ENCODE measurements around the gene PHC3. TPM values are rescaled to one million over a fixed set of nuclear protein-coding genes. Genes with fewer than 3 reads are reported as not detected.

PHC3 gene
- total and polyA plus RNA-seq, 2 of the 13 experiments (the other 11 are each of a cell fraction or from before 2014, with no cell fraction given): 24.1 to 49.0 TPM

DNA sequence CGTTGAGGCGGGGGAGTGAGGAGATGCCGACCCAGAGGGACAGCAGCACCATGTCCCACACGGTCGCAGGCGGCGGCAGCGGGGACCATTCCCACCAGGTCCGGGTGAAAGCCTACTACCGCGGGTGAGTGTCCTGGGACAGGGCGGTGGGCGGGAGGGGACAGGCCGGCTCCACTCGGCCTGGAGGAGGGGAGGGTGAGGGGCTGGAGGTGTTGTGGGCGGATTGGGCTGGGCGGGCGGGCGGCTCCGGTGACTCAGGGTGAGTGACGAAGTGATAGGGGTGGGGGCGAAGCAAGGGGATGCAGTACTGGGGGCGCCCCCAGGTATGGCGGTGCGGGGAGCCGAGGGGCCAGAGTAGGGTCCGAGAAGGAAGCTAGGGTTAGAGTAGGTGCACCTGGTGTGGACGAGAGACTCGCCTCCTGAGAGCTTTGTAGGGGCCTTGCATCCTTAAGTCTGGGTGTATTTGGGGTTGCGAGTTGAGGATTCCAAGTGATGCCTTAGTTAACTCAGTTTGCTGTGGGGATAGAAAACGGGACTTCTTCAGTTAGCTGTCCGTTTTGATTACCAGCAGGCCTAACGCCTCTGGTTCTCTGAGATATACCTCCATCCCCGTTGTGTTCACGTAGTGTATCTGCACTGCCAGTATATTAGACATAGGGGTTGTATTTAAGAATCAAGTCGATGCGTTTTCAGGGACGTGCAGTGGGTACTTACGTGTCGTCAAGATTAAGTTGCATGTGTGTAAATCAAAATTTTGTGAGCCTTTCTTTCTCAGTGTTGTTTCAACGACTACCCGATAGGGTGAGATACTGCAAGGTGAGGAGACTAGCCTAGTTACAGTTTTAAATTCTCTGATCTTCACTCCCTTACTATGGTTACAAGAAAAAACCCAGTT, 41.4 kb upstream of the PHC3 start:
- Histone ChIP-seq H4K20me1 (ENCODE audit: insufficient read depth, low read length) (no peaks in the 10 kb centered on the region), H3K9me3 (ENCODE audit: low read length) (no peaks in the 10 kb centered on the region), H3K9ac (ENCODE audit: insufficient read depth, low read depth, low read length) (peak overlapping the region; percentile 95), H3K4me1 (ENCODE audit: insufficient read depth, low read length) (peaks cover 40% of the 10 kb centered on the region), H3K79me2 (ENCODE audit: insufficient read depth, low read length) (peaks cover 44% of the 10 kb centered on the region), H2AFZ (ENCODE audit: low read length) (peak overlapping the region; percentile 70), H3K27me3 (ENCODE audit: control insufficient read depth in 1 of 2, insufficient read depth in 2 of 2, low read length in 2 of 2) (no peaks in the 10 kb centered on the region; a peak in 1 of 5 replicates), H3K4me2 (ENCODE audit: low read depth, low read length) (peak overlapping the region; percentile 80), H3K36me3 (replicated peaks in 1 of 2; ENCODE audit: control insufficient read depth in 1 of 2, insufficient read depth in 2 of 2, low read length in 2 of 2) (no peaks in the 10 kb centered on the region), H3K27ac (ENCODE audit: extremely low read length, insufficient read depth, low read length) (peak overlapping the region; percentile 88), H3K4me3 (replicated peaks in 1 of 3; ENCODE audit: insufficient read depth in 1 of 3, low read depth in 2 of 3, low read length in 3 of 3) (peak overlapping the region; percentile 80 to 96 (median 94))
- WGBS (ENCODE audit: low lambda C conversion rate): 3% methylated on average over 32 of the region's 42 CpGs
- peak; percentile 72 for FAIRE-seq
- DNase-seq (ENCODE audit: low spot score): peak; percentile 12
- ChIA-PET CTCF (ENCODE audit: low intra/inter-chr PET ratio, low total read pairs) (no interaction called here), POLR2A (interaction anchor here (0.7 to 2.0 kb wide), 5 partner anchors 19 to 144 kb away, joined by 3 to 7 read pairs (median 3); partner anchors contain the start of gene PHC3)
- ATAC-seq: peak; percentile 79
- in situ Hi-C loops (cut with HindIII; ENCODE audit: extremely low pct_ligation_motif_present, low pct_unique_long_range_greater_than_20kb) (no loop called here), intact Hi-C loops (cut with micrococcal nuclease; ENCODE audit: unreplicated experiment) (loop anchor here (2.0 kb wide), 1 partner anchor 42 kb away; the partner anchor contains the start of gene PHC3)
- TSS peak; percentile 60 for BruUV-seq (replicated peaks)
- TF ChIP-seq, protein P1, sequence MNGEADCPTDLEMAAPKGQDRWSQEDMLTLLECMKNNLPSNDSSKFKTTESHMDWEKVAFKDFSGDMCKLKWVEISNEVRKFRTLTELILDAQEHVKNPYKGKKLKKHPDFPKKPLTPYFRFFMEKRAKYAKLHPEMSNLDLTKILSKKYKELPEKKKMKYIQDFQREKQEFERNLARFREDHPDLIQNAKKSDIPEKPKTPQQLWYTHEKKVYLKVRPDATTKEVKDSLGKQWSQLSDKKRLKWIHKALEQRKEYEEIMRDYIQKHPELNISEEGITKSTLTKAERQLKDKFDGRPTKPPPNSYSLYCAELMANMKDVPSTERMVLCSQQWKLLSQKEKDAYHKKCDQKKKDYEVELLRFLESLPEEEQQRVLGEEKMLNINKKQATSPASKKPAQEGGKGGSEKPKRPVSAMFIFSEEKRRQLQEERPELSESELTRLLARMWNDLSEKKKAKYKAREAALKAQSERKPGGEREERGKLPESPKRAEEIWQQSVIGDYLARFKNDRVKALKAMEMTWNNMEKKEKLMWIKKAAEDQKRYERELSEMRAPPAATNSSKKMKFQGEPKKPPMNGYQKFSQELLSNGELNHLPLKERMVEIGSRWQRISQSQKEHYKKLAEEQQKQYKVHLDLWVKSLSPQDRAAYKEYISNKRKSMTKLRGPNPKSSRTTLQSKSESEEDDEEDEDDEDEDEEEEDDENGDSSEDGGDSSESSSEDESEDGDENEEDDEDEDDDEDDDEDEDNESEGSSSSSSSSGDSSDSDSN (CRISPR knock-in tag; IDR thresholded peaks at IDR 0.05): peak; percentile 67
- TF ChIP-seq, protein P2, sequence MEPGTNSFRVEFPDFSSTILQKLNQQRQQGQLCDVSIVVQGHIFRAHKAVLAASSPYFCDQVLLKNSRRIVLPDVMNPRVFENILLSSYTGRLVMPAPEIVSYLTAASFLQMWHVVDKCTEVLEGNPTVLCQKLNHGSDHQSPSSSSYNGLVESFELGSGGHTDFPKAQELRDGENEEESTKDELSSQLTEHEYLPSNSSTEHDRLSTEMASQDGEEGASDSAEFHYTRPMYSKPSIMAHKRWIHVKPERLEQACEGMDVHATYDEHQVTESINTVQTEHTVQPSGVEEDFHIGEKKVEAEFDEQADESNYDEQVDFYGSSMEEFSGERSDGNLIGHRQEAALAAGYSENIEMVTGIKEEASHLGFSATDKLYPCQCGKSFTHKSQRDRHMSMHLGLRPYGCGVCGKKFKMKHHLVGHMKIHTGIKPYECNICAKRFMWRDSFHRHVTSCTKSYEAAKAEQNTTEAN (CRISPR knock-in tag; conservative IDR thresholded peaks at IDR 0.05): 0 out of 2 replicates have a peak, but pooled peaks have one; percentile 42
- TF ChIP-seq SOX13 (IDR thresholded peaks at IDR 0.05): no peak
- TF ChIP-seq SOX13 (CRISPR knock-in tag; conservative IDR thresholded peaks at IDR 0.05 in 1 of 2, IDR thresholded peaks at IDR 0.05 in 1 of 2): no peak
- 0 out of 2 replicates have a peak, but pooled peaks have one; percentile 34 for TF ChIP-seq ZNF263 (CRISPR knock-in tag; IDR thresholded peaks at IDR 0.05)
- TF ChIP-seq, protein P3, sequence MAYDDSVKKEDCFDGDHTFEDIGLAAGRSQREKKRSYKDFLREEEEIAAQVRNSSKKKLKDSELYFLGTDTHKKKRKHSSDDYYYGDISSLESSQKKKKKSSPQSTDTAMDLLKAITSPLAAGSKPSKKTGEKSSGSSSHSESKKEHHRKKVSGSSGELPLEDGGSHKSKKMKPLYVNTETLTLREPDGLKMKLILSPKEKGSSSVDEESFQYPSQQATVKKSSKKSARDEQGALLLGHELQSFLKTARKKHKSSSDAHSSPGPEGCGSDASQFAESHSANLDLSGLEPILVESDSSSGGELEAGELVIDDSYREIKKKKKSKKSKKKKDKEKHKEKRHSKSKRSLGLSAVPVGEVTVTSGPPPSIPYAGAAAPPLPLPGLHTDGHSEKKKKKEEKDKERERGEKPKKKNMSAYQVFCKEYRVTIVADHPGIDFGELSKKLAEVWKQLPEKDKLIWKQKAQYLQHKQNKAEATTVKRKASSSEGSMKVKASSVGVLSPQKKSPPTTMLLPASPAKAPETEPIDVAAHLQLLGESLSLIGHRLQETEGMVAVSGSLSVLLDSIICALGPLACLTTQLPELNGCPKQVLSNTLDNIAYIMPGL (CRISPR knock-in tag; IDR thresholded peaks at IDR 0.05; ENCODE audit: borderline replicate concordance in 1 of 2, low read depth in 1 of 2): 0 out of 4 replicates have a peak, but pooled peaks of 1 of the 2 experiments have one; percentile 16
- peak; percentile 59 for TF ChIP-seq ZFX (CRISPR knock-in tag; IDR thresholded peaks at IDR 0.05; ENCODE audit: low read depth)
- TF ChIP-seq ZNF230 (CRISPR knock-in tag; IDR thresholded peaks at IDR 0.05): no peak
- no peak for TF ChIP-seq ZNF569 (CRISPR knock-in tag; IDR thresholded peaks at IDR 0.05; ENCODE audit: borderline replicate concordance)
- TF ChIP-seq YEATS2 (CRISPR knock-in tag; IDR thresholded peaks at IDR 0.05; ENCODE audit: borderline replicate concordance): 0 out of 2 replicates have a peak, but pooled peaks have one; percentile 10
- peak; percentile 4; the same call in 1 of the 2 replicates for TF ChIP-seq KLF12 (CRISPR knock-in tag; IDR thresholded peaks at IDR 0.05; ENCODE audit: borderline replicate concordance)
- no peak for TF ChIP-seq MEF2D (CRISPR knock-in tag; IDR thresholded peaks at IDR 0.05)
- TF ChIP-seq ZNF446 (CRISPR knock-in tag; IDR thresholded peaks at IDR 0.05): 0 out of 2 replicates have a peak, but pooled peaks have one; percentile 88
- TF ChIP-seq, protein P4, sequence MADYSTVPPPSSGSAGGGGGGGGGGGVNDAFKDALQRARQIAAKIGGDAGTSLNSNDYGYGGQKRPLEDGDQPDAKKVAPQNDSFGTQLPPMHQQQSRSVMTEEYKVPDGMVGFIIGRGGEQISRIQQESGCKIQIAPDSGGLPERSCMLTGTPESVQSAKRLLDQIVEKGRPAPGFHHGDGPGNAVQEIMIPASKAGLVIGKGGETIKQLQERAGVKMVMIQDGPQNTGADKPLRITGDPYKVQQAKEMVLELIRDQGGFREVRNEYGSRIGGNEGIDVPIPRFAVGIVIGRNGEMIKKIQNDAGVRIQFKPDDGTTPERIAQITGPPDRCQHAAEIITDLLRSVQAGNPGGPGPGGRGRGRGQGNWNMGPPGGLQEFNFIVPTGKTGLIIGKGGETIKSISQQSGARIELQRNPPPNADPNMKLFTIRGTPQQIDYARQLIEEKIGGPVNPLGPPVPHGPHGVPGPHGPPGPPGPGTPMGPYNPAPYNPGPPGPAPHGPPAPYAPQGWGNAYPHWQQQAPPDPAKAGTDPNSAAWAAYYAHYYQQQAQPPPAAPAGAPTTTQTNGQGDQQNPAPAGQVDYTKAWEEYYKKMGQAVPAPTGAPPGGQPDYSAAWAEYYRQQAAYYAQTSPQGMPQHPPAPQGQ (CRISPR knock-in tag; IDR thresholded peaks at IDR 0.05; ENCODE audit: borderline replicate concordance): no peak
